ENCODE measurements around the gene PIGT. TPM values are rescaled to one million over a fixed set of nuclear protein-coding genes. Genes with fewer than 3 reads are reported as not detected.

PIGT gene
- total and polyA plus RNA-seq, 10 of the 15 experiments (the other 5 are each of a cell fraction or from before 2014, with no cell fraction given), result 18.6 to 66.0 (median 35.3) TPM

GRCh38 chr20:45374101-45374467 is 41.9 kb upstream of the PIGT start:
- Histone ChIP-seq H3K27me3 (replicated peaks in 1 of 2; ENCODE audit: control insufficient read depth in 2 of 2, insufficient read depth in 2 of 2, low read length in 1 of 2) (no peaks in the 10 kb centered on the region), H3K4me3 (no peak overlapping the region), H3K4me2 (ENCODE audit: control insufficient read depth, insufficient read depth) (no peak overlapping the region), H3K79me2 (ENCODE audit: control insufficient read depth, insufficient read depth, low read length) (no peaks in the 10 kb centered on the region), H4K20me1 (ENCODE audit: control insufficient read depth, insufficient read depth) (no peaks in the 10 kb centered on the region), H3K27ac (ENCODE audit: control insufficient read depth, insufficient read depth) (no peak overlapping the region), H3K9me3 (replicated peaks; ENCODE audit: control insufficient read depth, insufficient read depth, low read length) (no peaks in the 10 kb centered on the region), H2AFZ (ENCODE audit: control insufficient read depth, low read depth, low read length) (no peak overlapping the region), H3K36me3 (ENCODE audit: control insufficient read depth in 2 of 2, insufficient read depth in 2 of 2, low read length in 1 of 2) (no peaks in the 10 kb centered on the region), H3K4me1 (ENCODE audit: control insufficient read depth, insufficient read depth, low read length) (peaks cover 10% of the 10 kb centered on the region), H3K9ac (ENCODE audit: control insufficient read depth, insufficient read depth, low read length) (no peak overlapping the region)
- no TSS peak for BruUV-seq (replicated peaks)
- ChIA-PET CTCF (interaction anchor here (0.6 to 19.4 kb wide), 30 partner anchors 12 to 464 kb away, joined by 3 to 685 read pairs (median 5); partner anchors contain the start of genes PABPC1L, PIGT and SYS1), SMC1A (ENCODE audit: uncharacterized antibody, unreplicated experiment) (interaction anchor here (0.6 to 19.8 kb wide), 20 partner anchors 11 to 536 kb away, joined by 3 to 440 read pairs (median 4); partner anchors contain the start of genes PIGT, SYS1 and WFDC10A), RAD21 (ENCODE audit: unreplicated experiment) (interaction anchor here (0.7 to 17.6 kb wide), 16 partner anchors 11 to 397 kb away, joined by 3 to 394 read pairs (median 8); partner anchors contain the start of genes PIGT and SYS1), POLR2A (interaction anchor here (0.7 to 2.5 kb wide), 5 partner anchors 12 to 63 kb away, joined by 3 to 8 read pairs (median 4); partner anchors contain the start of genes PIGT and SYS1)
- no peak for ATAC-seq
- 48% methylated on average over 9 of the region's 9 CpGs for WGBS (ENCODE audit: insufficient coverage, insufficient replicate concordance, low lambda C conversion rate, missing lambda C conversion rate)
- no peak for DNase-seq (ENCODE audit: low read depth, low spot score)
- no peak for FAIRE-seq
- in situ Hi-C loops (cut with MboI) (loop anchor here (5.0 kb wide), 1 partner anchor 63 kb away; no protein-coding TSS in a partner anchor), intact Hi-C loops (cut with micrococcal nuclease; ENCODE audit: unreplicated experiment) (loop anchor here (1.0 kb wide), 1 partner anchor 63 kb away; no protein-coding TSS in a partner anchor)
- TF ChIP-seq ELK1 (IDR thresholded peaks at IDR 0.05; ENCODE audit: low read depth, low read length) (no peak), IRF4 (IDR thresholded peaks at IDR 0.05; ENCODE audit: low read depth, low read length) (no peak), MEF2A (IDR thresholded peaks at IDR 0.05; ENCODE audit: insufficient read depth, low read depth, low read length) (no peak), SRF (IDR thresholded peaks at IDR 0.05; ENCODE audit: low read depth in 2 of 2, low read length in 2 of 2) (0 out of 4 replicates have a peak, but pooled peaks of 1 of the 2 experiments have one; percentile 14)
